ENCODE results near the gene PDZD7. TPM values are rescaled to one million over a fixed set of nuclear protein-coding genes. Genes with fewer than 3 reads are reported as not detected.

Gene PDZD7
- total and polyA plus RNA-seq, 4 donors: 0.09 to 1.3 (median 0.55) TPM

- 88 to 90% methylated on average over 5 of the region's 5 CpGs for WGBS, 2 donors
- Histone ChIP-seq H3K9me3 (ENCODE audit: control insufficient read depth in 4 of 4, insufficient read depth in 3 of 4, low read length in 3 of 4) (peaks cover 0 to 5% (median 0%) of the 10 kb centered on the region in 4 donors), H3K4me3 (no peak overlapping the region), H3K4me1 (ENCODE audit: control insufficient read depth in 5 of 5, insufficient read depth in 5 of 5, low read length in 5 of 5) (peaks cover 2 to 23% (median 15%) of the 10 kb centered on the region in 5 donors), H3K36me3 (ENCODE audit: control insufficient read depth in 4 of 4, insufficient read depth in 4 of 4, low read length in 4 of 4) (no peaks in the 10 kb centered on the region), H3K27ac (ENCODE audit: low read depth in 1 of 2, low read length in 1 of 2) (no peak overlapping the region), H3K9ac (ENCODE audit: insufficient read depth in 1 of 2, low read length in 2 of 2) (no peak overlapping the region), H3K27me3 (ENCODE audit: control insufficient read depth in 3 of 3, insufficient read depth in 3 of 3, low read length in 2 of 3) (peaks cover 4 to 21% (median 13%) of the 10 kb centered on the region in 3 donors)
- ATAC-seq (ENCODE audit: insufficient read depth, low FRiP score): no peak
- DNase-seq: no peak
- TF ChIP-seq CTCF (IDR thresholded peaks at IDR 0.05; ENCODE audit: control extremely low read depth, extremely low read depth): no peak
These were observed 38.5 kb upstream of the PDZD7 start for GRCh38 chr10:101069441-101069840.

- H3K9ac ChIP-seq (ENCODE audit: insufficient read depth in 1 of 2, low read length in 2 of 2): no peak overlapping the region
- H3K27me3 ChIP-seq (ENCODE audit: control insufficient read depth in 3 of 3, insufficient read depth in 3 of 3, low read length in 2 of 3): peaks cover 0 to 4% (median 2%) of the 10 kb centered on the region in 3 donors
- ATAC-seq (ENCODE audit: insufficient read depth, low FRiP score) (peak; percentile 76), DNase-seq (peak; percentile 86 to 89 (median 88))
- peak; percentile 83 for TF ChIP-seq CTCF (IDR thresholded peaks at IDR 0.05; ENCODE audit: control extremely low read depth, extremely low read depth)
- H3K4me1 ChIP-seq (ENCODE audit: control insufficient read depth in 5 of 5, insufficient read depth in 5 of 5, low read length in 5 of 5): peaks cover 2 to 41% (median 16%) of the 10 kb centered on the region in 5 donors
- H3K36me3 ChIP-seq (ENCODE audit: control insufficient read depth in 4 of 4, insufficient read depth in 4 of 4, low read length in 4 of 4): no peaks in the 10 kb centered on the region
- WGBS, 2 donors: 1% methylated on average over 43 of the region's 43 CpGs
- H3K4me3 ChIP-seq: no peak overlapping the region
- H3K27ac ChIP-seq (ENCODE audit: low read depth in 1 of 2, low read length in 1 of 2): peak overlapping the region; percentile 7 to 20
- H3K9me3 ChIP-seq (ENCODE audit: control insufficient read depth in 4 of 4, insufficient read depth in 3 of 4, low read length in 3 of 4): no peaks in the 10 kb centered on the region
These were observed 36.6 kb upstream of the PDZD7 start for GRCh38 chr10:101067356-101068083.

GRCh38 chr10:101066896-101067355 is 36.0 kb upstream of the PDZD7 start:
- ATAC-seq (ENCODE audit: insufficient read depth, low FRiP score) (no peak), DNase-seq (peak in 2 of 3 donors; percentile 25 to 34)
- peak overlapping the region; percentile 68 to 77 for H3K27ac ChIP-seq (ENCODE audit: low read depth in 1 of 2, low read length in 1 of 2)
- H3K4me3 ChIP-seq: no peak overlapping the region
- peaks cover 0 to 4% (median 2%) of the 10 kb centered on the region in 3 donors for H3K27me3 ChIP-seq (ENCODE audit: control insufficient read depth in 3 of 3, insufficient read depth in 3 of 3, low read length in 2 of 3)
- no peaks in the 10 kb centered on the region for H3K36me3 ChIP-seq (ENCODE audit: control insufficient read depth in 4 of 4, insufficient read depth in 4 of 4, low read length in 4 of 4)
- peaks cover 2 to 47% (median 22%) of the 10 kb centered on the region in 5 donors for H3K4me1 ChIP-seq (ENCODE audit: control insufficient read depth in 5 of 5, insufficient read depth in 5 of 5, low read length in 5 of 5)
- no peak overlapping the region for H3K9ac ChIP-seq (ENCODE audit: insufficient read depth in 1 of 2, low read length in 2 of 2)
- H3K9me3 ChIP-seq (ENCODE audit: control insufficient read depth in 4 of 4, insufficient read depth in 3 of 4, low read length in 3 of 4): no peaks in the 10 kb centered on the region
- 1% methylated on average over 29 to 31 of the region's 31 CpGs for WGBS, 2 donors
- no peak for TF ChIP-seq CTCF (IDR thresholded peaks at IDR 0.05; ENCODE audit: control extremely low read depth, extremely low read depth)

Data from lung (tissue), 12 donors.